Measurements from ENCODE around the gene TMEM259.

- no peak for TF ChIP-seq CTCF (IDR thresholded peaks at IDR 0.05; ENCODE audit: insufficient read depth, low read length)
- TF ChIP-seq, protein P1, sequence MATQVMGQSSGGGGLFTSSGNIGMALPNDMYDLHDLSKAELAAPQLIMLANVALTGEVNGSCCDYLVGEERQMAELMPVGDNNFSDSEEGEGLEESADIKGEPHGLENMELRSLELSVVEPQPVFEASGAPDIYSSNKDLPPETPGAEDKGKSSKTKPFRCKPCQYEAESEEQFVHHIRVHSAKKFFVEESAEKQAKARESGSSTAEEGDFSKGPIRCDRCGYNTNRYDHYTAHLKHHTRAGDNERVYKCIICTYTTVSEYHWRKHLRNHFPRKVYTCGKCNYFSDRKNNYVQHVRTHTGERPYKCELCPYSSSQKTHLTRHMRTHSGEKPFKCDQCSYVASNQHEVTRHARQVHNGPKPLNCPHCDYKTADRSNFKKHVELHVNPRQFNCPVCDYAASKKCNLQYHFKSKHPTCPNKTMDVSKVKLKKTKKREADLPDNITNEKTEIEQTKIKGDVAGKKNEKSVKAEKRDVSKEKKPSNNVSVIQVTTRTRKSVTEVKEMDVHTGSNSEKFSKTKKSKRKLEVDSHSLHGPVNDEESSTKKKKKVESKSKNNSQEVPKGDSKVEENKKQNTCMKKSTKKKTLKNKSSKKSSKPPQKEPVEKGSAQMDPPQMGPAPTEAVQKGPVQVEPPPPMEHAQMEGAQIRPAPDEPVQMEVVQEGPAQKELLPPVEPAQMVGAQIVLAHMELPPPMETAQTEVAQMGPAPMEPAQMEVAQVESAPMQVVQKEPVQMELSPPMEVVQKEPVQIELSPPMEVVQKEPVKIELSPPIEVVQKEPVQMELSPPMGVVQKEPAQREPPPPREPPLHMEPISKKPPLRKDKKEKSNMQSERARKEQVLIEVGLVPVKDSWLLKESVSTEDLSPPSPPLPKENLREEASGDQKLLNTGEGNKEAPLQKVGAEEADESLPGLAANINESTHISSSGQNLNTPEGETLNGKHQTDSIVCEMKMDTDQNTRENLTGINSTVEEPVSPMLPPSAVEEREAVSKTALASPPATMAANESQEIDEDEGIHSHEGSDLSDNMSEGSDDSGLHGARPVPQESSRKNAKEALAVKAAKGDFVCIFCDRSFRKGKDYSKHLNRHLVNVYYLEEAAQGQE (IDR thresholded peaks at IDR 0.05; ENCODE audit: insufficient replicate concordance, low read depth), result no peak
Measured at GRCh38 chr19:1070576-1070930, 49.6 kb upstream of the TMEM259 start.
